ENCODE measurements around the gene RICTOR. TPM values are rescaled to one million over a fixed set of nuclear protein-coding genes. Genes with fewer than 3 reads are reported as not detected.
"Not testable (repeated sequence)": the region's sequence is repeated elsewhere in the genome, so short reads cannot be mapped to it uniquely, and the experiment has no call there.

The RICTOR gene
- total RNA-seq, 1 donor from 2014 or later, result 53.7 TPM

DNA sequence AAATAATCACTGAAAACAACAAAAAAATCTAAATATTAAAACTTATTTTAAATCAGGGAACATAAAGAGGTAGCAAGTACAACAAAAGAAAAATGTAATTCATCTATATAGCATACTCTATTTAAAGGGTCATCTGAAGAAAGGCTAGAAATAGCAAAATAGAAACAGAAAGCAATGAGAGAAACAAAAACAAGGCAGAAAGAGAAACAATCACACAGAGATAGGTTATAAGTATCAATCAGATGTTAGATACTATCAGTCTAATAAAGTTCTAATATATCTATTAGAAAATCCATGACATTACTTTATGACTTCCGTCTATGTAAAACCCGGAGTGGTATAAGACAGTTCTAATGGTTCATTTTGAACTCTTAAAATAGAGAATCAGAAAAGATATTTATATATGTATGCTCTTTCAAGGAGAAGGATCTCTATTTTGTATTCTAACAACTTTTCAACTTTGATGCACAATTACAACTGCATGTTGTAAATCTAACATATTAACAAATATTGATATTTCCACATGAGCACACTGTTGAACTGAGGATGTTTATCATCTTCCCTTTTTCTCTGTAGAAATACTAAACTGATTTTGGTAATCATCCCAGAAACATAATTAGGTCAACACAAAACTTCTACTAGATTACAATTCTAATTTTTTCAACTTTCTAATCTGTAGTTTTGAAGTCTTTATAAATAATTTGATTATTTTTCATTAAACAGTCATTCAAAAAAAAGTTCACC lies 15.8 kb downstream of the RICTOR start:
- intact Hi-C loops (cut with micrococcal nuclease), result loop anchor here (1.0 kb wide), 1 partner anchor 15 kb away; no protein-coding TSS in a partner anchor

DNA sequence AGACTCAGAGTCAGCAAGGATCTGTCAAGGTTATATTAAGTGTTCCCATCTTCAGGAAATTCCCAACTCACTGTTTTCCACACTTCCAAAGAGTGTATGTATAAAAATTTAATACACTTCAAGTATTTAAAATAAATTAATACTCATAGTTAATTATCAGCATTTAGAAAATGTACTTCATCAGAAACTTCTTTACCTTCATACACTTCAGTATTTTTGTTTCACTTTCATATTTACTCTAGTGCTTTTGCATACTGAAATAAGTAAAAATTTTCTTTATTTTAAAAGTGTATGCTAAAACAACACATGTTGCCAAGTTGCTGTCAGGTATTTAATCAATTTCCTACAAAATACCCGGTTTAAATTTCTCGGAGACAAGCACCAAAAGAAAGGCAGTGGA lies 16.5 kb downstream of the RICTOR start:
- intact Hi-C loops (cut with micrococcal nuclease), result loop anchor here (1.0 kb wide), 1 partner anchor 16 kb away; no protein-coding TSS in a partner anchor

DNA sequence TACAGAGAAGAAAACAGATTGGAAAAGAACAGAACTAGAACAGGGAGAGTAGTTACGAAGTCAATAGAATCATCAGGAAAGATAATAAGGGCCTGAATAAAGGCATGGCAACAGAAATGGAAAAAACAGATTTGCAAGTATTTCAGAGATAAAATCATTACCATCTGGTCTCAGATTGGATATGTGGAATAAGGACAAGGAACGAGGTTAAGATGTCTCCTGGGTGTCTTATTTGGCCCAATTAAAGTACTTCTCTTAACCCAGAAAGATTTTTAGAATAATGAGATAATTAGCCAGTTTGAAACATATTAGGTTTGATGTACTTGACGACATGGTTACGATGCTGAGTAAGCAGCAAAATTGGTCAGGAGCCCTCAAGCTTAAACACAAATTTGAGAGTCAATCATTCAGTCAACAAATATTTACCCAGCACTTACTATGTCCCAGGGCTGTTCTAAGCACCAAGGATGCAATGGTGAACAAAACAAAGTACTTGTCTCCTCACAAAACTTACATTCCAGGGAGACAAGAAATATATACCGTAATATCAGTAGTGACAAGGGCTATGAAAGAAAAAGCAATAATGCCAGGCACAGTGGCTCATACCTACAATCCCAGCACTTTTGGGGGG lies 18.3 kb downstream of the RICTOR start:
- intact Hi-C loops (cut with micrococcal nuclease), result no loop called here

DNA sequence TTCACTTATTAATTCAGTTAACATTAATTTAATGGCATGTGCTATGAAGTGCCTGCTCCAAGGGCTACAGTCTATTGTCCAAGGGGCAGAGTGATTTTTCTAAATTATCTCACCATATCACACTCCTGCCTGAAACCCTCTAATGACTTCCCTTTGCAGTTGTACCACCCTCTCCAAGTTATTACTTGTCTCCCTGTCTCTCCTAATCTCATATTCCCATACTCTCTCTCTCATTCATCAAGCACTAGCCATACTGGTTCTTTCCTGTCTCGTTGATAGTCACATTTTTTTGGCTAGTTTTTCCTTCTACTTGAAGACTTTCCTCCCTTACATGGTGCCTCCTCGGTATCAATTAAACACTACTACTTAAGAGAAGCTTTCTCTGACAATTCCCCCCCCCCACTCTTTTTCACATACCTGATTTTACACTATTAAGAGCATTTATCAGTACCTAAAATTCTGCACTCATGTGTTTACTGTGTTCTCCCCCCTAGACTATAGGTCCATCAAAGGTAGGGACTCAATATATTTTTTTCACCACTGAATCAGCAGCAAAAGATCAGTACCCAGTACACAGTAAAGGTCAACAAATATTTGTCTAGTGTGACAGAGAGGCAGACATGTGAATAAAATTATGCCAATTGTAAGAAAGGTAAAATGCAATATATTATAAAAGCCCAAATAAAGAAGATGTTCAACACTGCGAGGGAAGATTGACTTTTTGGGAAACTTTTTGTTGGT lies 19.0 kb downstream of the RICTOR start:
- intact Hi-C loops (cut with micrococcal nuclease), result no loop called here

DNA sequence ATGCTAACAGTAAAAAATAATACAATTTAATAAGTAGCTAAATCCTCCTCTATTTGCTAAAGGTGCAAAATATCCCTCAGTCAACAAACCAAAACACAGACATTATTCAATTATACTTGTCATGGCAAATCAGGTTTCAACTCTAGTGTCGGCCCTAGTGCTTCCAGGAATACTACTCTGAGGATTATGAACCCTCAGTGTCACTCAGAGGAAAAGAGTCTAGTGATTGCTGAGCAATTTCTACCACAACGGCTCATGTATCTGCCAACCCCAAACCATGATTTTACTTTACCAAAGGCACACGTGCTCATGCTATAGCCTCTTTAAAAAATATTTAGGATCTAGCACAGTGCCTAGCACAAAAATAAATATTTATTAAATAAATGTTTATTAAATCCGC lies 21.0 kb downstream of the RICTOR start:
- intact Hi-C loops (cut with micrococcal nuclease), result no loop called here

GRCh38 chr5:39052141-39052540 lies 22.1 kb downstream of the RICTOR start:
- intact Hi-C loops (cut with micrococcal nuclease), result no loop called here

- intact Hi-C loops (cut with micrococcal nuclease), result no loop called here
Measured at GRCh38 chr5:39049315-39049714, 24.9 kb downstream of the RICTOR start.

DNA sequence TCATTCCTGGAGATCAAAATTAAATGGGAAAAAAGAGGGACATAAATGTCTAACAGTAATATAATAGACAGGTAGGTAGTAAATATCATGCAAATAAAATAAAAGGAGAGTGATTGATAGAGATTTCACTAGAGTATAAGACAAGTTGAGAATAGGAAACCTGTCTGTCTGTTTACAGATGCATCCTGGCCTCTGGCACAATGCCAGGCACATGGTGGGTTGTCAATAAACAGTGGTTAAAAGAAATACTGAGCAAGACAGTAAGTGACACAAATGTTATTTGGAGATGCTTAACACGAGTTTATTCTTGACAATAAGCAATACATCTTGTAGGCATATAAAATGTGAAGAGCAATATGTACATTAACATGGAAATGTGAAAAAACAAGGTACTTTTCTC lies 33.3 kb downstream of the RICTOR start:
- intact Hi-C loops (cut with micrococcal nuclease), result no loop called here

GRCh38 chr5:39034493-39034892 lies 39.7 kb downstream of the RICTOR start:
- intact Hi-C loops (cut with micrococcal nuclease), result not testable (repeated sequence)

- intact Hi-C loops (cut with micrococcal nuclease), result no loop called here
Measured at GRCh38 chr5:39031041-39031440, 43.2 kb downstream of the RICTOR start.

- intact Hi-C loops (cut with micrococcal nuclease), result no loop called here
Measured at GRCh38 chr5:39025456-39025855, 48.7 kb downstream of the RICTOR start.

DNA sequence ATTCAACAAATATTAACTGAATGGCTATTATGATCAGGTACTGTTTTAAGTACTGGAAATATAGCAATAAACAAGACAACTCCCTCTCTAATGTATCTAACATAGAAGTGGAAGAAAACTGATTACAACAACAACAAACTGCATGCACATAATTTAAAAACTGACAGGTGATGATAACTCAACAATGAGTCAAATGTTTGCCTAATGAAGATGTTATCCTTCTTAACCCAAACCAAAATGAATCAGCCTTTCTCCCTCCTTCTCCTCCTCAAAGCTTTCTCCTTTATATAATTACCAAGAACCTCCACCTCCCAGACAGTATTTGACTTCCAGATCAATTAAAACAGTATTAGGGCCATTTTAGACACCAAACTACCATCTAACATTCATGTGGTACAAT lies 49.3 kb downstream of the RICTOR start:
- intact Hi-C loops (cut with micrococcal nuclease), result no loop called here

DNA sequence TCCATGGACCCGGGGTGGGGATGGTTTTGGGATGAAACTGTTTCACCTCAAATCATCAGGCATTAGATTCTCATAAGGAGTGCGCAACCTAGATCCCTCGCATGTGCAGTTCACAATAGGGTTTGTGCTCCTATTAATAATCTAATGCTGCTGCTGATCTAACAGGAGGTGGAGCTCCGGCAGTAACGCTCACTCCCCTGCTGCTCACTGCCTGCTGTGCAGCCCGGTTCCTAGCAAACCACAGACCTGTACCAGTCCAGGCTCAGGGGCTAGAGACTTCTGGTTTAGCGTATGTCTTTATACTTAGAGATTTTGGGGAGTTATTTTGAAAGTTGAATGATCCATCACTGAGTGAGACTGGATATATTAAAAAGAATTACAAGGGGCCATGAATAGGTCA lies 50.2 kb downstream of the RICTOR start:
- intact Hi-C loops (cut with micrococcal nuclease), result no loop called here

- intact Hi-C loops (cut with micrococcal nuclease), result no loop called here
Measured at GRCh38 chr5:39023121-39023520, 51.1 kb downstream of the RICTOR start.

DNA sequence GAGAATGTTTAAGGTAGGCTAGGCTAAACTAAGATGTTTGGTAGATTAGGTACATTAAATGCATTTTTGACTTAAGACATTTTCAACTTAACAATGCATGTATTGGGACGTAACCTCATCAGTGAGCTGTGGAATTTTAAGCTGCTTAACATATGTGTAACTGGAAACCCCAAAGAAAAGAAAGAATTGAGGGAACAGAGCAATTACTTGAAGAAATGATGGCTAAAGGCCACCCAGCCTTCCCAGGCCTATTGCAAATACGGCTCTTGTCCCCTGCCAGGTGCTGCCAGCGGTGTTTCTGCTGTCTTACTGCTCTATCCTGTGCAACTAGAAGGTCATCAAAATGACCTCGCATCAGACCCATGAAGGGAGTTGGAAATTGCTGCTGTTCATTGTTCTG lies 52.0 kb downstream of the RICTOR start:
- intact Hi-C loops (cut with micrococcal nuclease), result no loop called here

DNA sequence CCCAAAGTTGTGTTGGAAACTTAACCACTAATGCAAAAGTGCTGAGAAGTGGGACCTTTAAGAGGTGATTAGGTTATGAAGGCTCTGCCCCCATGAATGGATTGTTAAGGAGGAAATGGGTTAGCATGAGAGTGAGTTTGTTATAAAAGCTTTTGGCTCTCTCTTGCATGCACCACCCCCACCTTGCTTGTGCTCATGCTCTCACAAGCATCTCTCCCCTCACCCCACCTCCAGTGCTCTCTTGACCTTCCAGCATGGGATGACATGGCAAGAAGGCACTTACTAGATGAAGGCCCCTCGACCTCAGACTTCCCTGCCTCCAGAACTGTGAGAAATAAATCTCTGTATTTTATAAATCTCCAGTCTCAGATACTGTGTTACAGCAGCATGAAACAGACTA lies 52.8 kb downstream of the RICTOR start:
- intact Hi-C loops (cut with micrococcal nuclease), result no loop called here

GRCh38 chr5:39020458-39020857 lies 53.7 kb downstream of the RICTOR start:
- intact Hi-C loops (cut with micrococcal nuclease), result no loop called here

DNA sequence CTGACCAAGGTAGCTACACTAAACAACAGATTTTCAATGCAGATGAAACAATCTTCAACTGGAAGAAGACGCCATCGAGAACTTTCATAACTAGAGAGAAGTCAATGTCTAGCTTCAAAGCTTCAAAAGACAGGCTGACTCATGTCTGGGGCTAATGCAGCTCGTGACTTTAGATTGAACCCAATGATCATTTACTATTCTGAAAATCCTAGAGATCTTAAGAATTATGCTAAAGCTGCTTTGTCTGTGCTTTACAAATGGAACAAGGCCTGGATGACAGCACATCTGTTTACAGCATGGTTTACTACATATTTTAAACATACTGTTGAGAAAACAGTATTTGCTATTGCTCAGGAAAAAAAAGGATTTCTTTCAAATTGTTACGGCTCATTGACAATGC lies 54.9 kb downstream of the RICTOR start:
- intact Hi-C loops (cut with micrococcal nuclease), result no loop called here

DNA sequence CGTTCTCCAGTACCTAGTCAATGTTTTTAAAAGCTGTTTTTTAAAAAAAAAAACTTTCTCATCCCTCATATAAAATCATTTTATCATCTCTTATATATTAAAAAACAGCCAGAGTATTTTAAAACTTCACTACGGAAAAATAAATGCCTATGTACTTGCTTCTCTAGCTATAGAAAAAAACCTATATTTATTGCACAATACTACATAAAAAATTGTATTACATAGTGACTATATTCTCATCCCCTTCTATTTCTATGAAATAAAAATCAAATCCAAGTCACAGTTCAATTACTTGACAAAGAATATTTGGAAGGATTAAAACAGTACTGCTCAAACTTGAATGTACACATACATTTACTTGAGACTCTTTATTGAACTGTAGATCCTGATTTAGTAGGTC lies 56.7 kb downstream of the RICTOR start:
- intact Hi-C loops (cut with micrococcal nuclease), result no loop called here

DNA sequence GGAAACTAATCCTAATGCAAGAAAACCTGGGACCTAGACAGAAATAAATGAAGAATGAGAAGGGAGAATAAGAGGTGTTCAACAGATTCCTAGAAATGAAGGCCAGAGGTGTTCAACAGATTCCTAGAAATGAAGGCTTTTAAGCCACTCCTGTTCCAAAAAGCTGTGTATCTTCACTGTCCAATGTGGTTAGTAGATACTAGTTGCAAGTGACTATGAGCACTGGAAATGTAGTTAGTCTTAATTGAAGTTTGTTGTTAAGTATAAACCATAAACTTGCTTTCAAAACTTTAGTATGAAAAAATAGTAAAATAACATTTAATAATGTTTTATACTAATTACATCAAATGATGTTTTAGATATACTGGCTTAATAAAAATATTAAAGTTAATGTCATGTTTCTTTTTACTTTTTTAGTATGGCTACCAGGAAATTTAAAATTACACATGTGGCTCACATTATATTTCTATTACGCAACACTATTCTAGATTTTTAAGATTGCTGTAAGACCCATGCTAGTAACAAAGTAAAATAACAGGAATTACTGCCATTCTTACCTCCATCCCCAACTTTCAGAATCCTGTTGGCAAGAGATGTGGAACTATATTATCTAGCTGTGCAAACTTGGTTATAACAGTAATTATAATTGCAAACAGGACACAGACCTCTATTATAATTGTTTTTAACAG lies 57.5 kb downstream of the RICTOR start:
- intact Hi-C loops (cut with micrococcal nuclease), result no loop called here

- intact Hi-C loops (cut with micrococcal nuclease), result no loop called here
Measured at GRCh38 chr5:39015743-39016586, 58.2 kb downstream of the RICTOR start.

All from T-helper 1 cell treated with Interleukin-12 subunit alpha and Interleukin-12 subunit beta and Interleukin-4 antibody, amounts not matched to agents 30 ng/mL and 1 ng/mL, for 36 hours (primary cell).